ENCODE data around the gene TUBA8. TPM values are rescaled to one million over a fixed set of nuclear protein-coding genes. Genes with fewer than 3 reads are reported as not detected.

Gene TUBA8
- total RNA-seq, 1 experiment from 2014 or later = 2.6 TPM

- CTCF ChIA-PET = interaction anchor here (0.6 to 3.1 kb wide), 8 partner anchors 9 to 293 kb away, joined by 3 to 44 read pairs (median 5); partner anchors contain the start of genes MICAL3 and USP18
- Mint-ChIP-seq H3K9me3 (ENCODE audit: low read depth, unreplicated experiment) (peaks cover 2% of the 10 kb centered on the region), H3K4me1 (ENCODE audit: low read depth, unreplicated experiment) (peaks cover 46% of the 10 kb centered on the region), H3K27ac (ENCODE audit: unreplicated experiment) (peak overlapping the region; percentile 92), H3K36me3 (ENCODE audit: insufficient read depth, unreplicated experiment) (peaks cover 63% of the 10 kb centered on the region), H3K4me3 (ENCODE audit: low read depth, unreplicated experiment) (peak overlapping the region; percentile 98), H3K27me3 (ENCODE audit: unreplicated experiment) (no peaks in the 10 kb centered on the region)
- intact Hi-C loops (cut with micrococcal nuclease; ENCODE audit: unreplicated experiment) = loop anchor here (5.0 to 10.0 kb wide), 3 partner anchors 46 to 184 kb away; no protein-coding TSS in a partner anchor
- TF ChIP-seq CTCF (IDR thresholded peaks at IDR 0.05; ENCODE audit: unreplicated experiment) = no peak
- peak; percentile 69 for DNase-seq
- TSS peak; percentile 25 for BruUV-seq (replicated peaks)
Measured at GRCh38 chr22:18078329-18079041, 32.1 kb upstream of the TUBA8 start.

- peaks cover 76% of the 10 kb centered on the region for H3K36me3 Mint-ChIP-seq (ENCODE audit: insufficient read depth, unreplicated experiment)
- H3K27ac Mint-ChIP-seq (ENCODE audit: unreplicated experiment) = peak overlapping the region; percentile 92
- BruUV-seq (replicated peaks) = no TSS peak
- no peaks in the 10 kb centered on the region for H3K27me3 Mint-ChIP-seq (ENCODE audit: unreplicated experiment)
- DNase-seq = no peak
- H3K9me3 Mint-ChIP-seq (ENCODE audit: low read depth, unreplicated experiment) = peaks cover 2% of the 10 kb centered on the region
- CTCF ChIA-PET = no interaction called here
- peaks cover 46% of the 10 kb centered on the region for H3K4me1 Mint-ChIP-seq (ENCODE audit: low read depth, unreplicated experiment)
- intact Hi-C loops (cut with micrococcal nuclease; ENCODE audit: unreplicated experiment) = loop anchor here (5.0 to 10.0 kb wide), 3 partner anchors 47 to 185 kb away; no protein-coding TSS in a partner anchor
- peak overlapping the region; percentile 98 for H3K4me3 Mint-ChIP-seq (ENCODE audit: low read depth, unreplicated experiment)
- no peak for TF ChIP-seq CTCF (IDR thresholded peaks at IDR 0.05; ENCODE audit: unreplicated experiment)
Measured at GRCh38 chr22:18079706-18080233, 30.8 kb upstream of the TUBA8 start.

- H3K4me3 Mint-ChIP-seq (ENCODE audit: low read depth, unreplicated experiment) = no peak overlapping the region
- DNase-seq = no peak
- H3K4me1 Mint-ChIP-seq (ENCODE audit: low read depth, unreplicated experiment) = peaks cover 40% of the 10 kb centered on the region
- H3K36me3 Mint-ChIP-seq (ENCODE audit: insufficient read depth, unreplicated experiment) = peaks cover 93% of the 10 kb centered on the region
- H3K27me3 Mint-ChIP-seq (ENCODE audit: unreplicated experiment) = no peaks in the 10 kb centered on the region
- BruUV-seq (replicated peaks) = no TSS peak
- no peak for TF ChIP-seq CTCF (IDR thresholded peaks at IDR 0.05; ENCODE audit: unreplicated experiment)
- peaks cover 2% of the 10 kb centered on the region for H3K9me3 Mint-ChIP-seq (ENCODE audit: low read depth, unreplicated experiment)
- intact Hi-C loops (cut with micrococcal nuclease; ENCODE audit: unreplicated experiment) = no loop called here
- no peak overlapping the region for H3K27ac Mint-ChIP-seq (ENCODE audit: unreplicated experiment)
- CTCF ChIA-PET = no interaction called here
Measured at GRCh38 chr22:18081416-18081815, 29.2 kb upstream of the TUBA8 start.

- CTCF ChIA-PET = interaction anchor here (0.5 kb wide), 1 partner anchor 68 kb away, joined by 3 read pairs; the partner anchor contains the start of gene USP18
- no peak for DNase-seq
- Mint-ChIP-seq H3K4me1 (ENCODE audit: low read depth, unreplicated experiment) (peaks cover 30% of the 10 kb centered on the region), H3K9me3 (ENCODE audit: low read depth, unreplicated experiment) (peaks cover 2% of the 10 kb centered on the region), H3K36me3 (ENCODE audit: insufficient read depth, unreplicated experiment) (peaks cover 89% of the 10 kb centered on the region), H3K4me3 (ENCODE audit: low read depth, unreplicated experiment) (no peak overlapping the region), H3K27ac (ENCODE audit: unreplicated experiment) (no peak overlapping the region), H3K27me3 (ENCODE audit: unreplicated experiment) (no peaks in the 10 kb centered on the region)
- no peak for TF ChIP-seq CTCF (IDR thresholded peaks at IDR 0.05; ENCODE audit: unreplicated experiment)
- intact Hi-C loops (cut with micrococcal nuclease; ENCODE audit: unreplicated experiment) = no loop called here
- no TSS peak for BruUV-seq (replicated peaks)
Measured at GRCh38 chr22:18082467-18082866, 28.1 kb upstream of the TUBA8 start.

Measured in Calu3 (cell line).